ENCODE measurements around the gene ZNF346. TPM values are rescaled to one million over a fixed set of nuclear protein-coding genes. Genes with fewer than 3 reads are reported as not detected.

ZNF346 gene
- total and polyA plus RNA-seq, 2 of the 13 experiments (the other 11 are each of a cell fraction or from before 2014, with no cell fraction given): 8.6 to 19.4 TPM

DNA sequence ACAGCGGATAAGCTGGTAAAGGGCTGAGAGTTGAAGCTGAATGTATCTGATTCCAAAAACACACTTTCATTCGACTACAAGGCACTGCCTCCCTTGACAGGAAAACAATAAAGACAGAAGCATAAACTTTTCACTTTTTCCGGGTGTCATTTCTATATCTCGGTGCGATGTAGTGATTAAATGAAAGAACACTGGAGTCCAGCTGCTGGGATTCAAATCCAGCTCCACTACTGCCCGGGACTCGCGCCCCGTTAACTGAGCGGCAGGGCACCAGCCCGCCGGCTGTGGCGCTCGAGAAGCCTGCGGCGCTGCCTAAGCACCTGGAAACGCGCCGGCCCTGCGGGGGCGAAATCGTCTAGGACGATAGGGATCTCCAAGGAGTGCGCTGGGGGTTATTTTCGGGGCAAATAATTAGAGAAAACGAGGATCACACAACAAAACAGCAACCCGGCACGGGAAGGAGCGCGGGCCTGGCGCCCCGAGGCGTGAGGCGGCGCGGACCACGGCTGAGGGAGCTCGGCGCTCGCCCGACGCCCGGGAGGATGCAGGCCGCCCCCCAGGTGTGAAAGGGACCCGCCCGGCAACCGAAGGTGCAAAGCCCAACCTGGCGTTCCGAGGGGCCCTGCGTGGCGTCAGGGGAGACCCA, 16.8 kb upstream of the ZNF346 start:
- peak; percentile 89 for ATAC-seq
- ChIA-PET CTCF (ENCODE audit: low intra/inter-chr PET ratio, low total read pairs) (no interaction called here), POLR2A (interaction anchor here (1.0 to 3.1 kb wide), 8 partner anchors 9 to 106 kb away, joined by 3 to 17 read pairs (median 10); partner anchors contain the start of genes FGFR4 and ZNF346)
- peaks cover 20% of the 10 kb centered on the region for H3K4me1 ChIP-seq (ENCODE audit: insufficient read depth, low read length)
- no peaks in the 10 kb centered on the region for H3K9me3 ChIP-seq (ENCODE audit: low read length)
- intact Hi-C loops (cut with micrococcal nuclease; ENCODE audit: unreplicated experiment) (loop anchor here (1.0 kb wide), 1 partner anchor 17 kb away; the partner anchor contains the start of gene ZNF346), in situ Hi-C loops (cut with HindIII; ENCODE audit: extremely low pct_ligation_motif_present, low pct_unique_long_range_greater_than_20kb) (no loop called here)
- peak; percentile 54 for DNase-seq (ENCODE audit: low spot score)
- peaks cover 22% of the 10 kb centered on the region for H4K20me1 ChIP-seq (ENCODE audit: insufficient read depth, low read length)
- no TSS peak for BruUV-seq (replicated peaks)
- FAIRE-seq: no peak
- H3K27ac ChIP-seq (ENCODE audit: extremely low read length, insufficient read depth, low read length): peak overlapping the region; percentile 96
- no peak overlapping the region for H2AFZ ChIP-seq (ENCODE audit: low read length)
- H3K36me3 ChIP-seq (replicated peaks in 1 of 2; ENCODE audit: control insufficient read depth in 1 of 2, insufficient read depth in 2 of 2, low read length in 2 of 2): no peaks in the 10 kb centered on the region
- no peaks in the 10 kb centered on the region for H3K27me3 ChIP-seq (ENCODE audit: control insufficient read depth in 1 of 2, insufficient read depth in 2 of 2, low read length in 2 of 2)
- H3K79me2 ChIP-seq (ENCODE audit: insufficient read depth, low read length): peaks cover 59% of the 10 kb centered on the region
- peak overlapping the region; percentile 83 for H3K4me2 ChIP-seq (ENCODE audit: low read depth, low read length)
- H3K9ac ChIP-seq (ENCODE audit: insufficient read depth, low read depth, low read length): peak overlapping the region; percentile 96
- peak overlapping the region; percentile 97 to 99 (median 99) for H3K4me3 ChIP-seq (replicated peaks in 1 of 3; ENCODE audit: insufficient read depth in 1 of 3, low read depth in 2 of 3, low read length in 3 of 3)
- WGBS (ENCODE audit: low lambda C conversion rate): under 1% methylated on average over 30 of the region's 51 CpGs
- TF ChIP-seq ZNF224 (CRISPR knock-in tag; IDR thresholded peaks at IDR 0.05) (peak; percentile 39; the same call in 1 of the 2 replicates), STAG1 (CRISPR knock-in tag; IDR thresholded peaks at IDR 0.05) (no peak), ZNF766 (CRISPR knock-in tag; IDR thresholded peaks at IDR 0.05; ENCODE audit: borderline replicate concordance) (0 out of 2 replicates have a peak, but pooled peaks have one; percentile 15), TGIF2 (CRISPR knock-in tag; IDR thresholded peaks at IDR 0.05) (0 out of 2 replicates have a peak, but pooled peaks have one; percentile 26), SNRNP70 (IDR thresholded peaks at IDR 0.05; ENCODE audit: low read depth, low read length) (no peak), ZC3H13 (CRISPR knock-in tag; IDR thresholded peaks at IDR 0.05) (0 out of 2 replicates have a peak, but pooled peaks have one; percentile 16), PAWR (CRISPR knock-in tag; IDR thresholded peaks at IDR 0.05; ENCODE audit: borderline replicate concordance) (no peak), ZNF251 (CRISPR knock-in tag; IDR thresholded peaks at IDR 0.05) (no peak), ASH2L (IDR thresholded peaks at IDR 0.05; ENCODE audit: insufficient read length, low read depth, low read length) (peak; percentile 56), RFXANK (CRISPR knock-in tag; IDR thresholded peaks at IDR 0.05) (no peak), MED1 (CRISPR knock-in tag; IDR thresholded peaks at IDR 0.05) (peak; percentile 25; the same call in 1 of the 2 replicates), KMT2A (CRISPR knock-in tag; IDR thresholded peaks at IDR 0.05) (peak; percentile 69; the same call in 1 of the 2 replicates), KDM2A (CRISPR knock-in tag; IDR thresholded peaks at IDR 0.05; ENCODE audit: borderline replicate concordance, low read depth) (peak; percentile 4; the same call in 1 of the 2 replicates), ZNF34 (CRISPR knock-in tag; IDR thresholded peaks at IDR 0.05; ENCODE audit: borderline replicate concordance) (0 out of 2 replicates have a peak, but pooled peaks have one; percentile 26), ZNF331 (CRISPR knock-in tag; IDR thresholded peaks at IDR 0.05) (0 out of 2 replicates have a peak, but pooled peaks have one; percentile 10), KMT2B (CRISPR knock-in tag; IDR thresholded peaks at IDR 0.05) (no peak)
- TF ChIP-seq, protein P1, sequence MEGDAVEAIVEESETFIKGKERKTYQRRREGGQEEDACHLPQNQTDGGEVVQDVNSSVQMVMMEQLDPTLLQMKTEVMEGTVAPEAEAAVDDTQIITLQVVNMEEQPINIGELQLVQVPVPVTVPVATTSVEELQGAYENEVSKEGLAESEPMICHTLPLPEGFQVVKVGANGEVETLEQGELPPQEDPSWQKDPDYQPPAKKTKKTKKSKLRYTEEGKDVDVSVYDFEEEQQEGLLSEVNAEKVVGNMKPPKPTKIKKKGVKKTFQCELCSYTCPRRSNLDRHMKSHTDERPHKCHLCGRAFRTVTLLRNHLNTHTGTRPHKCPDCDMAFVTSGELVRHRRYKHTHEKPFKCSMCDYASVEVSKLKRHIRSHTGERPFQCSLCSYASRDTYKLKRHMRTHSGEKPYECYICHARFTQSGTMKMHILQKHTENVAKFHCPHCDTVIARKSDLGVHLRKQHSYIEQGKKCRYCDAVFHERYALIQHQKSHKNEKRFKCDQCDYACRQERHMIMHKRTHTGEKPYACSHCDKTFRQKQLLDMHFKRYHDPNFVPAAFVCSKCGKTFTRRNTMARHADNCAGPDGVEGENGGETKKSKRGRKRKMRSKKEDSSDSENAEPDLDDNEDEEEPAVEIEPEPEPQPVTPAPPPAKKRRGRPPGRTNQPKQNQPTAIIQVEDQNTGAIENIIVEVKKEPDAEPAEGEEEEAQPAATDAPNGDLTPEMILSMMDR (CRISPR knock-in tag; IDR thresholded peaks at IDR 0.05): peak; percentile 56
- TF ChIP-seq, protein P2, sequence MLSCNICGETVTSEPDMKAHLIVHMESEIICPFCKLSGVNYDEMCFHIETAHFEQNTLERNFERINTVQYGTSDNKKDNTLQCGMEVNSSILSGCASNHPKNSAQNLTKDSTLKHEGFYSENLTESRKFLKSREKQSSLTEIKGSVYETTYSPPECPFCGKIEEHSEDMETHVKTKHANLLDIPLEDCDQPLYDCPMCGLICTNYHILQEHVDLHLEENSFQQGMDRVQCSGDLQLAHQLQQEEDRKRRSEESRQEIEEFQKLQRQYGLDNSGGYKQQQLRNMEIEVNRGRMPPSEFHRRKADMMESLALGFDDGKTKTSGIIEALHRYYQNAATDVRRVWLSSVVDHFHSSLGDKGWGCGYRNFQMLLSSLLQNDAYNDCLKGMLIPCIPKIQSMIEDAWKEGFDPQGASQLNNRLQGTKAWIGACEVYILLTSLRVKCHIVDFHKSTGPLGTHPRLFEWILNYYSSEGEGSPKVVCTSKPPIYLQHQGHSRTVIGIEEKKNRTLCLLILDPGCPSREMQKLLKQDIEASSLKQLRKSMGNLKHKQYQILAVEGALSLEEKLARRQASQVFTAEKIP (CRISPR knock-in tag; IDR thresholded peaks at IDR 0.05; ENCODE audit: borderline replicate concordance): no peak
- TF ChIP-seq, protein P3, sequence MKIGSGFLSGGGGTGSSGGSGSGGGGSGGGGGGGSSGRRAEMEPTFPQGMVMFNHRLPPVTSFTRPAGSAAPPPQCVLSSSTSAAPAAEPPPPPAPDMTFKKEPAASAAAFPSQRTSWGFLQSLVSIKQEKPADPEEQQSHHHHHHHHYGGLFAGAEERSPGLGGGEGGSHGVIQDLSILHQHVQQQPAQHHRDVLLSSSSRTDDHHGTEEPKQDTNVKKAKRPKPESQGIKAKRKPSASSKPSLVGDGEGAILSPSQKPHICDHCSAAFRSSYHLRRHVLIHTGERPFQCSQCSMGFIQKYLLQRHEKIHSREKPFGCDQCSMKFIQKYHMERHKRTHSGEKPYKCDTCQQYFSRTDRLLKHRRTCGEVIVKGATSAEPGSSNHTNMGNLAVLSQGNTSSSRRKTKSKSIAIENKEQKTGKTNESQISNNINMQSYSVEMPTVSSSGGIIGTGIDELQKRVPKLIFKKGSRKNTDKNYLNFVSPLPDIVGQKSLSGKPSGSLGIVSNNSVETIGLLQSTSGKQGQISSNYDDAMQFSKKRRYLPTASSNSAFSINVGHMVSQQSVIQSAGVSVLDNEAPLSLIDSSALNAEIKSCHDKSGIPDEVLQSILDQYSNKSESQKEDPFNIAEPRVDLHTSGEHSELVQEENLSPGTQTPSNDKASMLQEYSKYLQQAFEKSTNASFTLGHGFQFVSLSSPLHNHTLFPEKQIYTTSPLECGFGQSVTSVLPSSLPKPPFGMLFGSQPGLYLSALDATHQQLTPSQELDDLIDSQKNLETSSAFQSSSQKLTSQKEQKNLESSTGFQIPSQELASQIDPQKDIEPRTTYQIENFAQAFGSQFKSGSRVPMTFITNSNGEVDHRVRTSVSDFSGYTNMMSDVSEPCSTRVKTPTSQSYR (CRISPR knock-in tag; IDR thresholded peaks at IDR 0.05; ENCODE audit: borderline replicate concordance): no peak
